ENCODE measurements around the gene MUS81. TPM values are rescaled to one million over a fixed set of nuclear protein-coding genes. Genes with fewer than 3 reads are reported as not detected.

The MUS81 gene
- total and polyA plus RNA-seq, 2 of the 13 experiments (the other 11 are each of a cell fraction or from before 2014, with no cell fraction given) = 25.6 to 30.2 TPM

DNA sequence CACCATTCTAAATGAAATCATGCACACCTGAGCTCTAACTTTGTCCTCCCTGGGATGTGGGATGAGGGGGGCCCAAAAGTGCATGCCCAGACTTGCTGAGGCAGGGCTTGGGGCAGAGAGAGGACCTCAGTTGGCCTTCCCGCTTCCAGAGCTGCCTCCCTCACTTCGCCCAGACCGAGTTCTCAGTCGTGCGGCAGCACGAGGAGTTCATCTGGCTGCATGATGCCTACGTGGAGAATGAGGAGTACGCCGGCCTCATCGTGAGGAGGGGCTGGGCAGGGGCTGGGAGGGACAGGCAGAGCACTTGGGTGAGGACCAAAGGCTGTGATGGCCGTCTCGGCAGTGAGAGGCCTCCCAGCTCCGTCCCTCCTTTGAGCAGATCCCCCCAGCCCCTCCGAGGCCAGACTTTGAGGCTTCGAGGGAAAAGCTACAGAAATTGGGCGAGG, 10.4 kb upstream of the MUS81 start:
- in situ Hi-C loops (cut with HindIII; ENCODE audit: extremely low pct_ligation_motif_present, low pct_unique_long_range_greater_than_20kb) = loop anchor here (10.0 kb wide), 1 partner anchor 295 kb away; the partner anchor contains the start of gene LTBP3
- Histone ChIP-seq H3K9ac (ENCODE audit: insufficient read depth, low read depth, low read length) (0 out of 2 replicates have a peak overlapping the region, but pooled peaks have one; percentile 17), H3K4me2 (ENCODE audit: low read depth, low read length) (peak overlapping the region; percentile 60), H2AFZ (ENCODE audit: low read length) (no peak overlapping the region), H3K4me1 (ENCODE audit: insufficient read depth, low read length) (peaks cover 61% of the 10 kb centered on the region), H3K27me3 (ENCODE audit: control insufficient read depth in 1 of 2, insufficient read depth in 2 of 2, low read length in 2 of 2) (no peaks in the 10 kb centered on the region), H3K79me2 (ENCODE audit: insufficient read depth, low read length) (no peaks in the 10 kb centered on the region), H3K4me3 (replicated peaks in 1 of 3; ENCODE audit: insufficient read depth in 1 of 3, low read depth in 2 of 3, low read length in 3 of 3) (peak overlapping the region in 1 of 3 experiments; percentile 51; a peak in 1 of 6 replicates), H3K9me3 (ENCODE audit: low read length) (0 out of 2 replicates have a peak, but pooled peaks cover 4% of the 10 kb centered on the region), H3K27ac (ENCODE audit: extremely low read length, insufficient read depth, low read length) (no peak overlapping the region), H3K36me3 (replicated peaks in 1 of 2; ENCODE audit: control insufficient read depth in 1 of 2, insufficient read depth in 2 of 2, low read length in 2 of 2) (peaks cover 4 to 18% of the 10 kb centered on the region in 2 experiments), H4K20me1 (ENCODE audit: insufficient read depth, low read length) (peaks cover 21% of the 10 kb centered on the region)
- intact Hi-C loops (cut with micrococcal nuclease; ENCODE audit: unreplicated experiment) = no loop called here
- no peak for DNase-seq (ENCODE audit: low spot score)
- peak; percentile 21 for ATAC-seq
- FAIRE-seq = no peak
- BruUV-seq (replicated peaks) = no TSS peak
- POLR2A ChIA-PET = interaction anchor here (1.3 to 4.1 kb wide), 4 partner anchors 8 to 129 kb away, joined by 3 to 21 read pairs (median 14); partner anchors contain the start of genes CFL1, MUS81 and RNASEH2C
- CTCF ChIA-PET (ENCODE audit: low intra/inter-chr PET ratio, low total read pairs) = no interaction called here
- WGBS (ENCODE audit: low lambda C conversion rate) = 22% methylated on average over 12 of the region's 16 CpGs
- TF ChIP-seq ZNF256 (CRISPR knock-in tag; conservative IDR thresholded peaks at IDR 0.05) (no peak), ZNF263 (CRISPR knock-in tag; IDR thresholded peaks at IDR 0.05) (0 out of 2 replicates have a peak, but pooled peaks have one; percentile 37), THAP11 (CRISPR knock-in tag; IDR thresholded peaks at IDR 0.05) (no peak), ZNF280B (CRISPR knock-in tag; IDR thresholded peaks at IDR 0.05; ENCODE audit: borderline replicate concordance) (peak; percentile 56; the same call in 1 of the 2 replicates), YEATS2 (CRISPR knock-in tag; IDR thresholded peaks at IDR 0.05; ENCODE audit: borderline replicate concordance) (no peak), ZNF230 (CRISPR knock-in tag; IDR thresholded peaks at IDR 0.05) (0 out of 2 replicates have a peak, but pooled peaks have one; percentile 39), MAX (IDR thresholded peaks at IDR 0.05) (peak; percentile 83), CERS6 (CRISPR knock-in tag; IDR thresholded peaks at IDR 0.05) (no peak), ZNF343 (CRISPR knock-in tag; IDR thresholded peaks at IDR 0.05) (0 out of 2 replicates have a peak, but pooled peaks have one; percentile 31), ZBTB40 (IDR thresholded peaks at IDR 0.05) (no peak), ZBTB40 (CRISPR knock-in tag; IDR thresholded peaks at IDR 0.05) (peak; percentile 41; the same call in 1 of the 2 replicates), SALL1 (CRISPR knock-in tag; IDR thresholded peaks at IDR 0.05) (0 out of 2 replicates have a peak, but pooled peaks have one; percentile 26), MED1 (CRISPR knock-in tag; IDR thresholded peaks at IDR 0.05) (0 out of 2 replicates have a peak, but pooled peaks have one; percentile 19)

Measured in HepG2 (cell line).